Calu3 (cell line): ENCODE data around the gene ATP5PF. TPM values are rescaled to one million over a fixed set of nuclear protein-coding genes. Genes with fewer than 3 reads are reported as not detected.

Experiments
- BruUV-seq: library from RNA; stranded (reverse); fragments of 400-500 nt; replicated peaks from 2 replicates; lab custom pipeline; 2021; lab: Mats Ljungman, UMichigan
- CTCF ChIA-PET: fragments of 300-600 bp; sonication (Branson Sonifier 250); formaldehyde crosslinking; loops from one replicate; lab custom pipeline; 2022; ENCODE audit warnings: antibody characterized with exemption; lab: Charles Lee
- DNase-seq: peaks from one replicate; pipeline ENCODE4 v3.0.0; 2022
- H3K27ac Mint-ChIP-seq: one replicate; pipeline ENCODE4 v1.8.0; 2022; ENCODE audit warnings: mixed read lengths; ENCODE audit not compliant: unreplicated experiment
- H3K27me3 Mint-ChIP-seq: one replicate; pipeline ENCODE4 v1.8.0; 2022; ENCODE audit warnings: mixed read lengths; ENCODE audit not compliant: unreplicated experiment
- H3K36me3 Mint-ChIP-seq: one replicate; pipeline ENCODE4 v1.8.0; 2022; ENCODE audit warnings: mild to moderate bottlenecking, moderate library complexity, mixed read lengths; ENCODE audit not compliant: insufficient read depth, unreplicated experiment
- H3K4me1 Mint-ChIP-seq: one replicate; pipeline ENCODE4 v1.8.0; 2022; ENCODE audit warnings: mild to moderate bottlenecking, low read depth, mixed read lengths; ENCODE audit not compliant: unreplicated experiment
- H3K4me3 Mint-ChIP-seq: one replicate; pipeline ENCODE4 v1.8.0; 2022; ENCODE audit warnings: mild to moderate bottlenecking, low read depth, moderate library complexity, mixed read lengths; ENCODE audit not compliant: unreplicated experiment
- H3K9me3 Mint-ChIP-seq: one replicate; pipeline ENCODE4 v1.8.0; 2022; ENCODE audit warnings: low read depth, mixed read lengths; ENCODE audit not compliant: unreplicated experiment
- intact Hi-C: fragments of 100-400 bp; cut with micrococcal nuclease; formaldehyde crosslinking; loops from one replicate; pipeline ENCODE4 v1.10.0; 2022; ENCODE audit not compliant: unreplicated experiment
- total RNA-seq: library from RNA; stranded (reverse); gene quantifications from 2 replicates; pipeline ENCODE4 v1.2.3, GENCODE V29; 2022
- TF ChIP-seq, protein P1 (sequence below): fragments of 200-600 bp; IDR thresholded peaks from one replicate; pipeline ENCODE4 v1.8.0; 2022; ENCODE audit warnings: antibody characterized with exemption; ENCODE audit not compliant: unreplicated experiment

Gene ATP5PF
- total RNA-seq, 1 experiment from 2014 or later = 95.2 TPM

DNA sequence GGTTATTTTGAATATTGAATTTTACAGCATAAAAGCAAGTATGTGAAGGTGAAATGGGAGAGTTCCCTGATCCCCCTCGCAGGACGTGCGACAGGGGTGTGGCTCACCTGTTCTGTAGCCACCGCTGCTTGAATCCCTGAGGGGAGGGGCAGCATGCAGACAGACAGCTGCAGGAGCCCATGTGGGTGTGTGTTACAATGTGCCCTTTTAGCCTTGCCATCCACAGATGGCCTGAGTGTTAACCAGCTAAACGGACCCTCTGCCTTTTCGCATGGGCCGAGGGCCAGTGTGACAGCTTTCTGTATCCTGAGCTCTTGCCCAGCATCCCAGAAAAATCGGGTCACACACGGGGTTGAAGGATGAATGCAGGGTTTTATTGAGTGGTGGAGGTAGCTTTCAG lies 52.3 kb downstream of the ATP5PF start:
- Mint-ChIP-seq H3K9me3 (peaks cover 3% of the 10 kb centered on the region), H3K27ac (no peak overlapping the region), H3K36me3 (no peaks in the 10 kb centered on the region), H3K4me3 (no peak overlapping the region), H3K4me1 (no peaks in the 10 kb centered on the region), H3K27me3 (peaks cover 24% of the 10 kb centered on the region)
- no peak for DNase-seq
- TF ChIP-seq, protein P1, sequence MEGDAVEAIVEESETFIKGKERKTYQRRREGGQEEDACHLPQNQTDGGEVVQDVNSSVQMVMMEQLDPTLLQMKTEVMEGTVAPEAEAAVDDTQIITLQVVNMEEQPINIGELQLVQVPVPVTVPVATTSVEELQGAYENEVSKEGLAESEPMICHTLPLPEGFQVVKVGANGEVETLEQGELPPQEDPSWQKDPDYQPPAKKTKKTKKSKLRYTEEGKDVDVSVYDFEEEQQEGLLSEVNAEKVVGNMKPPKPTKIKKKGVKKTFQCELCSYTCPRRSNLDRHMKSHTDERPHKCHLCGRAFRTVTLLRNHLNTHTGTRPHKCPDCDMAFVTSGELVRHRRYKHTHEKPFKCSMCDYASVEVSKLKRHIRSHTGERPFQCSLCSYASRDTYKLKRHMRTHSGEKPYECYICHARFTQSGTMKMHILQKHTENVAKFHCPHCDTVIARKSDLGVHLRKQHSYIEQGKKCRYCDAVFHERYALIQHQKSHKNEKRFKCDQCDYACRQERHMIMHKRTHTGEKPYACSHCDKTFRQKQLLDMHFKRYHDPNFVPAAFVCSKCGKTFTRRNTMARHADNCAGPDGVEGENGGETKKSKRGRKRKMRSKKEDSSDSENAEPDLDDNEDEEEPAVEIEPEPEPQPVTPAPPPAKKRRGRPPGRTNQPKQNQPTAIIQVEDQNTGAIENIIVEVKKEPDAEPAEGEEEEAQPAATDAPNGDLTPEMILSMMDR = no peak
- CTCF ChIA-PET = no interaction called here
- intact Hi-C loops = no loop called here
- no TSS peak for BruUV-seq

DNA sequence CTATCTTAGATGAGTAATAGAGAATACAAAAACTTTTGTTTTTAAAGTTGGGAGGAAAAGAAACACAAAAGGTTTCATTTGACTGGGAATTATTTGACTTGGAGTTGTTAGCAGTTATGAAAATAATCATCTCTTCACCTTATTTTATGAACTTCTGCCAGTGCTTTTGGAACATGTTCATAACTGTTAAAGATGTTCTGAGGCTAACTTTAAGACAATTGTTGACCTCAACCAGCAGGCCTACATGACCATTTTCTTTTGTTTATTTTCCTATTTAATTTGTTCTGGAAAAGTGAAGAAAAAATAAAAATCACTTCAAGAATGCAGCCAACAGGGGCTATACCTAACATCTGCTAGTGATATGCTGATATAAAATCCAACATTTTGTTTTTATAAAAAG lies 58.3 kb downstream of the ATP5PF start:
- TF ChIP-seq, protein P1 = no peak
- Mint-ChIP-seq H3K4me3 (no peak overlapping the region), H3K27ac (no peak overlapping the region), H3K9me3 (peaks cover 3% of the 10 kb centered on the region), H3K4me1 (no peaks in the 10 kb centered on the region), H3K36me3 (no peaks in the 10 kb centered on the region), H3K27me3 (peaks cover 36% of the 10 kb centered on the region)
- CTCF ChIA-PET = no interaction called here
- intact Hi-C loops = no loop called here
- BruUV-seq = no TSS peak
- DNase-seq = no peak

Other genes with a start within 250 kb of the ATP5PF start
- gene MRPL39, start 127.4 kb downstream of the ATP5PF start, total RNA-seq = 20.0 and 20.6 TPM in 2 replicates
- not detected in 2 replicates for gene JAM2, start 95.6 kb downstream of the ATP5PF start, total RNA-seq
- 10.3 and 11.1 TPM in 2 replicates for gene GABPA, start 68 bp upstream of the ATP5PF start, total RNA-seq